OCI-LY7 (cell line): ENCODE results near the gene USP22. TPM values are rescaled to one million over a fixed set of nuclear protein-coding genes. Genes with fewer than 3 reads are reported as not detected.

Experiments used
- BruUV-seq: library from RNA; stranded (reverse); fragments of 400-500 nt; replicated peaks from 2 replicates; lab custom pipeline; 2021; lab: Mats Ljungman, UMichigan
- CTCF ChIA-PET: fragments of 300-600 bp; sonication (Branson Sonifier 250); formaldehyde crosslinking; loops from one replicate; lab custom pipeline; 2022; ENCODE audit warnings: antibody characterized with exemption; ENCODE audit not compliant: unreplicated experiment; lab: Charles Lee
- POLR2A ChIA-PET: fragments of 300-600 bp; sonication (Branson Sonifier 250); formaldehyde crosslinking; loops from one replicate; lab custom pipeline; 2022; ENCODE audit warnings: antibody characterized with exemption; lab: Charles Lee
- DNase-seq: peaks from one replicate; pipeline ENCODE4 v3.0.0-alpha.2; 2015; ENCODE audit warnings: low spot score
- H2AFZ ChIP-seq: fragments of 200-600 bp; sonication (generic), shearing (Covaris generic); 2 replicates; pipeline ENCODE4 v1.6.1; 2014; ENCODE audit warnings: mild to moderate bottlenecking, antibody characterized with exemption, low read length, moderate library complexity
- H3K27ac ChIP-seq: fragments of 200-600 bp; sonication (generic); 2 replicates; pipeline ENCODE4 v1.5.1; 2014; ENCODE audit warnings: mixed run types, low read depth, mild to moderate bottlenecking, moderate library complexity, low read length, inconsistent platforms; ENCODE audit not compliant: poor library complexity, severe bottlenecking
- H3K36me3 ChIP-seq: fragments of 200-600 bp; sonication (generic); 2 replicates; pipeline ENCODE4 v1.6.1; 2014; ENCODE audit warnings: mild to moderate bottlenecking, antibody characterized with exemption, low read length, moderate library complexity, mixed read lengths; ENCODE audit not compliant: insufficient read depth
- H3K4me1 ChIP-seq: fragments of 200-600 bp; sonication (generic); 2 replicates; pipeline ENCODE4 v1.5.1; 2014; ENCODE audit warnings: mild to moderate bottlenecking, low read length; ENCODE audit not compliant: insufficient read depth, poor library complexity, severe bottlenecking
- H3K4me2 ChIP-seq: fragments of 200-600 bp; sonication (generic); 2 replicates; pipeline ENCODE4 v1.6.1; 2014; ENCODE audit warnings: mild to moderate bottlenecking, low read length
- H3K4me3 ChIP-seq: fragments of 200-600 bp; sonication (generic); 2 replicates; pipeline ENCODE4 v1.5.1; 2014; ENCODE audit warnings: mild to moderate bottlenecking, low read depth, low read length; ENCODE audit not compliant: poor library complexity, severe bottlenecking
- H3K79me2 ChIP-seq: fragments of 200-600 bp; sonication (generic); 2 replicates; pipeline ENCODE4 v1.6.1; 2016; ENCODE audit warnings: low read depth, mild to moderate bottlenecking, low read length, moderate library complexity, mixed read lengths; ENCODE audit not compliant: insufficient read depth
- H3K9me2 ChIP-seq: fragments of 200-600 bp; sonication (generic); 2 replicates; pipeline ENCODE4 v1.6.1; 2016; ENCODE audit warnings: mild to moderate bottlenecking, low read length, mixed read lengths; ENCODE audit not compliant: insufficient read depth
- H3K9me3 ChIP-seq: fragments of 200-600 bp; sonication (generic); 2 replicates; pipeline ENCODE4 v1.6.1; 2014; ENCODE audit warnings: mild to moderate bottlenecking, mixed run types, low read length, mixed read lengths
- H4K20me1 ChIP-seq: fragments of 200-600 bp; sonication (generic); 2 replicates; pipeline ENCODE4 v1.6.1; 2014; ENCODE audit warnings: mild to moderate bottlenecking, antibody characterized with exemption, low read length, moderate library complexity, mixed read lengths; ENCODE audit not compliant: insufficient read depth
- EZH2phosphoT487 ChIP-seq: fragments of 200-600 bp; sonication (generic); IDR thresholded peaks from 2 replicates; pipeline ENCODE4 v1.6.1; 2018; ENCODE audit warnings: low read depth, borderline replicate concordance, mild to moderate bottlenecking, mixed run types, antibody characterized with exemption, low read length, moderate library complexity, mixed read lengths
- intact Hi-C: fragments of 100-400 bp; cut with micrococcal nuclease; formaldehyde crosslinking; loops from one replicate; pipeline ENCODE4 v1.10.0; 2022; ENCODE audit not compliant: unreplicated experiment
- total RNA-seq, 2 experiments: library from RNA; depleted of rRNA in 1 of 2; stranded (reverse); fragments of >200 nt in 1 of 2; shearing (Covaris generic) in 1 of 2; gene quantifications; 2 replicates each; pipeline ENCODE4 v1.2.3, GENCODE V29; 2014 to 2022
- TF ChIP-seq, protein P1 (sequence below): fragments of 200-600 bp; sonication (generic); conservative IDR thresholded peaks from 2 replicates; pipeline ENCODE4 v1.5.1; 2014; ENCODE audit warnings: mild to moderate bottlenecking, antibody characterized with exemption, low read length, moderate library complexity, mixed read lengths

Gene USP22
- total RNA-seq, 2 experiments from 2014 or later, result 180 to 302 TPM

DNA sequence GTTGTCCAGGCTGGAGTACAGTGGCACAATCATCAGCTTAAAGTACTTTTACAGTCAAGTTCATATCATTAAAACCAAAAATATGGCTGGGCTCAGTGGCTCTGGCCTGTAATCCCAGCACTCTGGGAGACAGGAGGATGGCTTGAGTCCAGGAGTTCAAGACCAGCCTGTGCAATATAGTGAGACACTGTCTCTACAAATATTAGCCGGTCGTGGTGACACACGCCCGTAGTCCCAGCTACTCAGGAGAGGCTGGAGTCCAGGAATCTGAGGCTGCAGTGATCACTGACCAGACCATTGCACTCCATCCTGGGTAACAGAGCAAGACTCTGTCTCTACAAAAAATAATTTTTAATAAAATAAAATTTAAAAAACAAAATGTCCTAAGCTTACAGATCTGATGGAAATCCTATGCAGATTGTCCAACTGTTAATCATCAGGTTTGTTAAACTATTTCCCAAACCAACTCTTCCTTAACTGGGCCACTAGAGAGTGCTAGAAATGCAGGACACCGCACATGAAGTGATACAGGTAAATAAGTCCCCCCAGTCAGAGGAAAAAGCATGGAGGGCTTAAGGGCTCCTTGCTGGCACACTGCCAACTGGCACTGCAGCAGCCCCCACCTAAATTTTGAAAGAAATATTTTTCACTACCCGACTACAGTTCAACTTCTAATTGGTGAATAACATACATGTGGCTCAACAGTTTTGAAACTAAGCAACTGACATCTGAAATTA is 2.8 kb downstream of the USP22 start:
- H2AFZ ChIP-seq, result no peak overlapping the region
- H3K9me3 ChIP-seq, result no peaks in the 10 kb centered on the region
- TF ChIP-seq, protein P1, sequence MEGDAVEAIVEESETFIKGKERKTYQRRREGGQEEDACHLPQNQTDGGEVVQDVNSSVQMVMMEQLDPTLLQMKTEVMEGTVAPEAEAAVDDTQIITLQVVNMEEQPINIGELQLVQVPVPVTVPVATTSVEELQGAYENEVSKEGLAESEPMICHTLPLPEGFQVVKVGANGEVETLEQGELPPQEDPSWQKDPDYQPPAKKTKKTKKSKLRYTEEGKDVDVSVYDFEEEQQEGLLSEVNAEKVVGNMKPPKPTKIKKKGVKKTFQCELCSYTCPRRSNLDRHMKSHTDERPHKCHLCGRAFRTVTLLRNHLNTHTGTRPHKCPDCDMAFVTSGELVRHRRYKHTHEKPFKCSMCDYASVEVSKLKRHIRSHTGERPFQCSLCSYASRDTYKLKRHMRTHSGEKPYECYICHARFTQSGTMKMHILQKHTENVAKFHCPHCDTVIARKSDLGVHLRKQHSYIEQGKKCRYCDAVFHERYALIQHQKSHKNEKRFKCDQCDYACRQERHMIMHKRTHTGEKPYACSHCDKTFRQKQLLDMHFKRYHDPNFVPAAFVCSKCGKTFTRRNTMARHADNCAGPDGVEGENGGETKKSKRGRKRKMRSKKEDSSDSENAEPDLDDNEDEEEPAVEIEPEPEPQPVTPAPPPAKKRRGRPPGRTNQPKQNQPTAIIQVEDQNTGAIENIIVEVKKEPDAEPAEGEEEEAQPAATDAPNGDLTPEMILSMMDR, result peak; percentile 89
- no peak for TF ChIP-seq EZH2phosphoT487
- BruUV-seq, result TSS peak; percentile 54
- DNase-seq, result peak; percentile 82
- H3K4me2 ChIP-seq, result peak overlapping the region; percentile 96
- intact Hi-C loops, result loop anchor here (1.0 to 5.0 kb wide), 2 partner anchors 59 to 247 kb away; no protein-coding TSS in a partner anchor
- peak overlapping the region; percentile 83 for H3K27ac ChIP-seq
- H3K9me2 ChIP-seq, result no peaks in the 10 kb centered on the region
- ChIA-PET CTCF (interaction anchor here (1.0 kb wide), 1 partner anchor 20 kb away, joined by 4 read pairs; no protein-coding TSS in a partner anchor), POLR2A (interaction anchor here (0.7 kb wide), 1 partner anchor 62 kb away, joined by 3 read pairs; no protein-coding TSS in a partner anchor)
- H3K4me3 ChIP-seq, result peak overlapping the region; percentile 84
- H3K4me1 ChIP-seq, result peaks cover 64% of the 10 kb centered on the region
- H3K36me3 ChIP-seq, result peaks cover 59% of the 10 kb centered on the region
- peaks cover 41% of the 10 kb centered on the region for H4K20me1 ChIP-seq
- peaks cover 76% of the 10 kb centered on the region for H3K79me2 ChIP-seq

DNA sequence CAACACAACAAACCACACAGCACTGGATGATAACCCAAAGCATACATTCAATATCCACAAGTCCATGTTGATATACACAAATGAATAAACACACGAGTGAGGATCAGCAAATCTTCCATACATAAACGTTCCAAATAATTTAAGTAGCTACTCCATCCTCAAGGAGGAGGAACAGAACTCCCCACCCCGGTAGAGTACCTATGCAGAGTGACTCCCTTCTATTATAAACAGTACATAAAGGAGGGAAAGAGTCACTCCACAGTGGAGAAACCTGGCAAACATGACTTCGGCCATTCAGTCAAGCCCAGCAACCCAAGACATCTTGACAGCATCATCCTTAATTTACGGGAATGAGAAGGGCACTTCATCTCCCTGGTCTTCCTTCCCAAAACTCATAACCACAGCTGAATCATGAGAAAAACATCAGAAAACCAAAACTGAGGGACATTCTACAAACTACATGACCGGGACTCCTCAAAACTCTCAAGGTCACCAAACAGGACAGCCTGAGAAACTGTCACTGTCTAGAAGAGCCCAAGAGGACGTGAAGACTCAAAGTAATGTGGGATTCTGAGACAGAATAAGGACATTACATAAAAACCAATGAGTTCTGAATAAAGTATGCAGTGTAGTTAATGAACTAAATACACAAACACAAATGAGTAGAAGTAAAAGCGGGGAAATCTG is 5.6 kb downstream of the USP22 start:
- POLR2A ChIA-PET, result no interaction called here

More for the DNA sequence above, 5.6 kb downstream of the USP22 start:
- H3K4me1 ChIP-seq, result peaks cover 73% of the 10 kb centered on the region
- BruUV-seq, result no TSS peak
- intact Hi-C loops, result no loop called here
- peaks cover 100% of the 10 kb centered on the region for H3K79me2 ChIP-seq
- H2AFZ ChIP-seq, result no peak overlapping the region
- peak overlapping the region; percentile 36 for H3K4me3 ChIP-seq
- H3K27ac ChIP-seq, result no peak overlapping the region
- H4K20me1 ChIP-seq, result peaks cover 66% of the 10 kb centered on the region
- DNase-seq, result no peak
- CTCF ChIA-PET, result no interaction called here
- TF ChIP-seq EZH2phosphoT487, result no peak
- TF ChIP-seq, protein P1, result no peak
- H3K4me2 ChIP-seq, result peak overlapping the region; percentile 52
- H3K36me3 ChIP-seq, result peaks cover 86% of the 10 kb centered on the region
- no peaks in the 10 kb centered on the region for H3K9me2 ChIP-seq
- H3K9me3 ChIP-seq, result no peaks in the 10 kb centered on the region
